Esophagus squamous epithelium (tissue), 5 donors: ENCODE data around the gene NKD2. TPM values are rescaled to one million over a fixed set of nuclear protein-coding genes. Genes with fewer than 3 reads are reported as not detected.

ENCODE experiments used
- DNase-seq: peaks from one replicate; lab custom pipeline; 2025; lab: John Stamatoyannopoulos, UW
- H3K27ac ChIP-seq, 4 donors: fragments of 200-600 bp; sonication (generic); one replicate each; pipeline ENCODE4 v1.5.1; 2016 to 2019; ENCODE audit warnings: mild to moderate bottlenecking in 1 of 4
- H3K27me3 ChIP-seq, 4 donors: fragments of 200-600 bp; sonication (generic); 1 replicate in 3 of 4; 2 replicates in 1 of 4; pipeline versions ENCODE4 v1.5.1 to v1.6.0; 2017 to 2021; ENCODE audit warnings: antibody characterized with exemption in 1 of 4
- H3K36me3 ChIP-seq, 3 donors: fragments of 200-600 bp; sonication (generic); one replicate each; pipeline ENCODE4 v1.5.1; 2016 to 2019
- H3K4me1 ChIP-seq, 3 donors: fragments of 200-600 bp; sonication (generic); one replicate each; pipeline ENCODE4 v1.5.1; 2017 to 2019
- H3K4me3 ChIP-seq, 4 donors: fragments of 200-600 bp; sonication (generic); 1 replicate in 3 of 4; 2 replicates in 1 of 4; pipeline ENCODE4 v1.5.1; 2016 to 2019; ENCODE audit warnings: mild to moderate bottlenecking in 2 of 4, moderate library complexity in 1 of 4
- H3K9me3 ChIP-seq, 3 donors: fragments of 200-600 bp; sonication (generic); one replicate each; pipeline ENCODE4 v1.5.1; 2016 to 2019
- POLR2A ChIP-seq, 4 donors: fragments of 450-650 bp; IDR thresholded peaks; one replicate each; pipeline ENCODE4 v1.6.1; 2017; ENCODE audit warnings: antibody characterized with exemption in 4 of 4, mild to moderate bottlenecking in 4 of 4, moderate library complexity in 3 of 4
- WGBS, 2 donors: methylation state at CpG; one replicate each; pipeline ENCODE4 v1.1.5; 2018; 5-methylcytosine and 5-hydroxymethylcytosine counted together
- intact Hi-C: fragments of 100-400 bp; cut with DNase I; formaldehyde crosslinking; loops from one replicate; pipeline ENCODE4 v1.15.0; 2022
- total RNA-seq, 4 donors: library from RNA; depleted of rRNA; stranded (reverse); fragments of >200 nt; gene quantifications; one replicate each; pipeline ENCODE4 v1.1.0, GENCODE V29; 2016
- TF ChIP-seq, protein P1 (sequence below), 6 experiments: fragments of 450-650 bp in 4 of 6; fragments of 200-600 bp in 2 of 6; sonication (generic) in 2 of 6; IDR thresholded peaks; one replicate each; pipeline ENCODE4 v1.5.1; 2016 to 2019; ENCODE audit warnings: antibody characterized with exemption in 6 of 6, mild to moderate bottlenecking in 4 of 6, moderate library complexity in 4 of 6
- donor health status: DM: yes; HTN: yes; CAD: no.

NKD2 gene
- total RNA-seq, 4 donors from 2014 or later = 1.2 to 11.3 (median 1.5) TPM

DNA sequence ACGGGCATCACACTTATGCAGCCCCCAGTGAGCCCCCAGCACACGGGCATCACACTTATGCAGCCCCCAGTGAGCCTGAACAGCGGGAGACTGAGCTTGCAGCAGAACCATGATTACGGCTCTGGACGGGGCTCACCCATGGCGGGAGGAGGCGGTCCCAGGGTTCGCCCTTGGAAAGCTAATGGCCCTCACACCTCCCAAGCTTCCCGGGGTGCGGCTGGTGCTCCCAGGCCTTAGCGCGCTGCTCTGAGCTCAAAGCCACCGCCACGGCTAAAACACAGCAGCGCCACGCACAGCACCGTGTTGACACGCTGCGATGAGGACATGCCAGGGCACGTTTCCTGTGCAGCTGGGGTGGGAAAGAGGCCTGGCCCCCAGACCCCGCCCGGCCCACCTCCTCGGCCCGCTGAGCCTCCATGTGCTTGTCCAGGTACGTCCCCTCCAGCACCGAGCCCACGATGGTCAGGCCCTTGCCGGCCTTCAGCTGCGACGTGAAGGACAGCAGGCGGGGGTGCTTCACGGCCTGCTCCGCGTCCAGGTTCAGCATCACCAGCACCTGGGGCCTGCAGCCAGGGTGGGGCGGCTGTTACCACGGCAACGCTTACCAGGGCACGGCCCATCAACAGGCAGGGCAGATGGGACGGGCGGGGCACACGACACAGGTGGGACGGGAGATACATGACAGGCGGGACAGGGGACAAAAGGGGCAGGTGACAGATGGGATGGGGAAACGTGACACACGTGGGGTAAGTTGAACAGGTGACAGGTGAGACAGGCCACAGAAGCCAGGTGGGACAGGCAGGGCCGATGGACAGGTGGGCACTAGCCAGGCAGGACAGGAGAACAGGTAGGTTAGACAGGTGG is 64.9 kb downstream of the NKD2 start:
- Histone ChIP-seq H3K4me3 (no peak overlapping the region), H3K27me3 (no peaks in the 10 kb centered on the region), H3K4me1 (no peaks in the 10 kb centered on the region), H3K9me3 (no peaks in the 10 kb centered on the region), H3K36me3 (peaks cover 0 to 65% (median 12%) of the 10 kb centered on the region in 3 donors), H3K27ac (no peak overlapping the region)
- 76 to 84% methylated on average over 11 to 14 of the region's 46 CpGs for WGBS, 2 donors
- DNase-seq = no peak
- TF ChIP-seq, protein P1, sequence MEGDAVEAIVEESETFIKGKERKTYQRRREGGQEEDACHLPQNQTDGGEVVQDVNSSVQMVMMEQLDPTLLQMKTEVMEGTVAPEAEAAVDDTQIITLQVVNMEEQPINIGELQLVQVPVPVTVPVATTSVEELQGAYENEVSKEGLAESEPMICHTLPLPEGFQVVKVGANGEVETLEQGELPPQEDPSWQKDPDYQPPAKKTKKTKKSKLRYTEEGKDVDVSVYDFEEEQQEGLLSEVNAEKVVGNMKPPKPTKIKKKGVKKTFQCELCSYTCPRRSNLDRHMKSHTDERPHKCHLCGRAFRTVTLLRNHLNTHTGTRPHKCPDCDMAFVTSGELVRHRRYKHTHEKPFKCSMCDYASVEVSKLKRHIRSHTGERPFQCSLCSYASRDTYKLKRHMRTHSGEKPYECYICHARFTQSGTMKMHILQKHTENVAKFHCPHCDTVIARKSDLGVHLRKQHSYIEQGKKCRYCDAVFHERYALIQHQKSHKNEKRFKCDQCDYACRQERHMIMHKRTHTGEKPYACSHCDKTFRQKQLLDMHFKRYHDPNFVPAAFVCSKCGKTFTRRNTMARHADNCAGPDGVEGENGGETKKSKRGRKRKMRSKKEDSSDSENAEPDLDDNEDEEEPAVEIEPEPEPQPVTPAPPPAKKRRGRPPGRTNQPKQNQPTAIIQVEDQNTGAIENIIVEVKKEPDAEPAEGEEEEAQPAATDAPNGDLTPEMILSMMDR (IDR thresholded peaks at IDR 0.05) = no peak
- no peak for TF ChIP-seq POLR2A (IDR thresholded peaks at IDR 0.05)
- intact Hi-C loops = no loop called here

DNA sequence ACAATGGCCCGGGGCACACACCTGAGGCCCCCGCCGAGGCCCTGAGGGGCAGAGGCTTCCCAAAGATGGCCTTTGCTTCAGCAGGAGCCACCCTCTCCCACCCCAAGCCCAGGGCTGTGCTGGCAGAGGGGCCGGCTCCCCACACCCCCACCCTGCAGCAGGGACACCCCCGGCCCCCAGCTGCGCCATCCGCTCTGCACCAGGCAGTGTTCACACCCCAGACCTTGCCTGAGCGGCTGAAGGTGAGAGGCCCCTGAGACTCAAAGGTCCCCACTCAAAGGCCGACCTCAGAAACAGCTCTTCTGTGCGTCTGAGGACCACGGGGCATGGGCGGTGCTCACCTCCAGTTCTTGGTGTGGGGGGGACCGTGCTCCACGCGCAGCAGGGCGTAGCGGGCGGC is 65.6 kb downstream of the NKD2 start:
- no peak overlapping the region for H3K4me3 ChIP-seq
- intact Hi-C loops = no loop called here
- H3K36me3 ChIP-seq = peaks cover 0 to 66% (median 12%) of the 10 kb centered on the region in 3 donors
- no peak for DNase-seq
- no peak overlapping the region for H3K27ac ChIP-seq
- WGBS, 2 donors = 83 to 88% methylated on average over 1 to 10 of the region's 18 CpGs
- no peaks in the 10 kb centered on the region for H3K9me3 ChIP-seq
- TF ChIP-seq, protein P1 (IDR thresholded peaks at IDR 0.05) = no peak
- TF ChIP-seq POLR2A (IDR thresholded peaks at IDR 0.05) = no peak
- no peaks in the 10 kb centered on the region for H3K27me3 ChIP-seq
- no peaks in the 10 kb centered on the region for H3K4me1 ChIP-seq

DNA sequence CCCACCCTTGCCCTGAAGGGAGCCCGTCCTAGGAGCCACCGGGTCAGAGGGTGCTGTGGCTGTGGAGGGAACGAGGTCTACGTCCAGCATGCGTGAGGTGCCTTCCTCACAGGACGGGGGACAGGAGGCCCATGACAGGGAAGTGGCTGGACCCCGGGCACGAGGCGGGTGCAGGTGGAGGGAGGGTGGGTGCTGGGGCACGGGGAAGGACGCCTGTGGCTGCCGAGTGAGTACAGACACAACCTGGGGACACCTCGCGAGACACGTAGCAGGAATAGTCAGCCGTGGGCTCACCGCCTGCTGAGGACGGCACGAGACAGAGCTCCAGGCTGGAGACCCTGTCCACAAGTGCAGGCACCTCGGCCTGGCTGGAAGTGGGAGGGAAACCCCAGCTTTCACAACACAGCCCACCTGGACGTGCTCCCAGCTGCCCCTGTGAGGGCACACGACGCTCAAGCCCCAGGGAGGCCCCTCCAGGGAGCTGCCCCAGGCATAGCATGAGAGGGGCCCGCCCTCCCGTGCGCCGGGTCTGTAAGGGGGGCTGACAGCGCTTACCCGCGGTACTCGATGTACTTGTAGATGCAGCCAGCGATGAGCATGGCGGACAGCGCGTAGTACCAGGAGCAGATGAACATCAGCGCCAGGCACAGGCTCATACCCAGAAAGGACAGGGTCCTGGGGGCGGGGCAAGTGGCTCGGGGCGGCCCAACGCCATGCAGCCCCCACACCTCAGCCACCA is 66.4 kb downstream of the NKD2 start:
- Histone ChIP-seq H3K36me3 (peaks cover 0 to 69% (median 12%) of the 10 kb centered on the region in 3 donors), H3K9me3 (no peaks in the 10 kb centered on the region), H3K27ac (no peak overlapping the region), H3K4me1 (no peaks in the 10 kb centered on the region), H3K27me3 (no peaks in the 10 kb centered on the region), H3K4me3 (no peak overlapping the region)
- TF ChIP-seq, protein P1 (IDR thresholded peaks at IDR 0.05) = no peak
- no peak for TF ChIP-seq POLR2A (IDR thresholded peaks at IDR 0.05)
- intact Hi-C loops = no loop called here
- 91 to 98% methylated on average over 10 to 18 of the region's 40 CpGs for WGBS, 2 donors
- no peak for DNase-seq

DNA sequence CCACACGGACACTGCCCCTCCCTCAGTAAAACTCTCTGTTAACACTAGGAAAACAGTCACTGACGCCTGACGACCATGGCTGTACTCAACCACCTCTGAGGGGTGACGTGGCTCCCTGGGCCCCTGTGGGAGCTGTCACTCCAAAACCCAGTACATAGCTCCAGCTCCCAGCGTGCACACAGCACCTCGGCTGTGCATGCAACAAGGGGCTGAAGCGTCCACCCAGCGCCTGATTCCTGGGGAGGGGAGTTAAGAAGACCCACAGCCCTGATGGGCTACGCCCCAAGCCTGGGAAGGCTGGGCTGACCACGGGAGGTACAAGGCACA is 66.9 kb downstream of the NKD2 start:
- intact Hi-C loops = no loop called here
- Histone ChIP-seq H3K4me1 (no peaks in the 10 kb centered on the region), H3K36me3 (peaks cover 0 to 74% (median 12%) of the 10 kb centered on the region in 3 donors), H3K4me3 (no peak overlapping the region), H3K9me3 (no peaks in the 10 kb centered on the region), H3K27ac (no peak overlapping the region), H3K27me3 (no peaks in the 10 kb centered on the region)
- TF ChIP-seq, protein P1 (IDR thresholded peaks at IDR 0.05) = no peak
- no peak for TF ChIP-seq POLR2A (IDR thresholded peaks at IDR 0.05)
- no peak for DNase-seq
- 100% methylated on average over 2 of the region's 10 CpGs; no CpG with 5 or more reads in 1 of the 2 donors for WGBS, 2 donors

DNA sequence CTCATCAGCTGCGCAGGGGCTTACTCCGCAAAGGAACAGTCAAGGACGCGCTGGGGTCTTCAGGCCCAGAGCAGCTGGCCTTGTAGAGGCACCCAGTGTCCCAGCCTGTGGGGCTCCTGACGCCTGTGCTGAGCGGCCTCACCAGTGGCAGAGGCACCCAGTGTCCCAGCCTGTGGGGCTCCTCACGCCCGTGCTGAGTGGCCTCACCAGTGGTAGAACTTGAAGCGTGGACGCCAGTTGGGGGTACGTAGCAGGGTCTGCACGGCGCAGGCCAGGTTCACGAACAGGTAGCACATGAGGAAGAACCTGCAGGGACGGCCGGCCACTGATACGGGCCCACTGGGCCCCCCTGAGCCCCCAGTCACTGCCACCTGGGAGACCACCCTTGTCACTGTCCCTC is 67.3 kb downstream of the NKD2 start:
- intact Hi-C loops = no loop called here
- no peak overlapping the region for H3K4me3 ChIP-seq
- H3K36me3 ChIP-seq = peaks cover 0 to 77% (median 12%) of the 10 kb centered on the region in 3 donors
- no peak overlapping the region for H3K27ac ChIP-seq
- H3K4me1 ChIP-seq = no peaks in the 10 kb centered on the region
- 83 to 98% methylated on average over 5 to 12 of the region's 17 CpGs for WGBS, 2 donors
- no peaks in the 10 kb centered on the region for H3K27me3 ChIP-seq
- no peak for DNase-seq
- no peaks in the 10 kb centered on the region for H3K9me3 ChIP-seq
- TF ChIP-seq, protein P1 (IDR thresholded peaks at IDR 0.05) = no peak
- no peak for TF ChIP-seq POLR2A (IDR thresholded peaks at IDR 0.05)
